Mesenchymal stem cell (in vitro differentiated cells and primary cell): ENCODE data around the gene DLST.

Experiments
- DNase-seq: peaks from one replicate; pipeline ENCODE4 v3.0.0-alpha.2; 2013
- H2AFZ ChIP-seq: one replicate; pipeline ENCODE4 v1.6.1; 2013; ENCODE audit warnings: low read depth, mild to moderate bottlenecking, control low read depth, inconsistent platforms, low read length, moderate library complexity
- H2AK5ac ChIP-seq: 2 replicates; pipeline ENCODE4 v1.6.1; 2013; ENCODE audit warnings: low read length, moderate library complexity, mild to moderate bottlenecking, inconsistent platforms; ENCODE audit not compliant: severe bottlenecking
- H2BK120ac ChIP-seq: one replicate; pipeline ENCODE4 v1.6.1; 2013; ENCODE audit warnings: low read depth, mild to moderate bottlenecking, inconsistent platforms, low read length, moderate library complexity
- H2BK12ac ChIP-seq, 2 experiments: one replicate each; pipeline ENCODE4 v1.6.1; 2013; ENCODE audit warnings: inconsistent platforms in 2 of 2, low read length in 2 of 2, mild to moderate bottlenecking in 2 of 2, moderate library complexity in 2 of 2, control low read depth in 1 of 2
- H2BK15ac ChIP-seq: one replicate; pipeline ENCODE4 v1.6.1; 2013; ENCODE audit warnings: mild to moderate bottlenecking, low read depth, inconsistent platforms; ENCODE audit not compliant: poor library complexity, severe bottlenecking
- H2BK5ac ChIP-seq: 2 replicates; pipeline ENCODE4 v1.6.1; 2013; ENCODE audit warnings: low read depth, mild to moderate bottlenecking, low read length, control low read depth, inconsistent platforms; ENCODE audit not compliant: poor library complexity, severe bottlenecking
- H3K14ac ChIP-seq, 2 experiments: one replicate each; pipeline ENCODE4 v1.6.1; 2013; ENCODE audit warnings: inconsistent platforms in 2 of 2, low read length in 2 of 2, control low read depth in 1 of 2, mild to moderate bottlenecking in 1 of 2, moderate library complexity in 1 of 2
- H3K18ac ChIP-seq, 2 experiments: one replicate each; pipeline ENCODE4 v1.6.1; 2013; ENCODE audit warnings: inconsistent platforms in 2 of 2, low read length in 2 of 2, control low read depth in 1 of 2, low read depth in 1 of 2, mild to moderate bottlenecking in 1 of 2
- H3K23ac ChIP-seq, 2 experiments: one replicate each; pipeline ENCODE4 v1.6.1; 2013; ENCODE audit warnings: inconsistent platforms in 2 of 2, low read length in 2 of 2, mild to moderate bottlenecking in 2 of 2, moderate library complexity in 2 of 2, control low read depth in 1 of 2
- H3K27ac ChIP-seq: 2 replicates; pipeline ENCODE4 v1.5.1; 2013; ENCODE audit warnings: mild to moderate bottlenecking, moderate library complexity, low read length, control low read depth, inconsistent platforms; ENCODE audit not compliant: poor library complexity, severe bottlenecking
- H3K27me3 ChIP-seq, 2 experiments: 2 replicates each; pipeline versions ENCODE4 v1.6.1 to v1.7.0; 2013; ENCODE audit warnings: low read length in 2 of 2, mild to moderate bottlenecking in 2 of 2, moderate library complexity in 2 of 2, control low read depth in 1 of 2, inconsistent platforms in 1 of 2; ENCODE audit not compliant: control insufficient read depth in 1 of 2, insufficient read depth in 1 of 2
- H3K36me3 ChIP-seq, 2 experiments: 2 replicates each; pipeline versions ENCODE4 v1.6.1 to v1.7.0; 2013; ENCODE audit warnings: low read length in 2 of 2, control low read depth in 1 of 2, inconsistent platforms in 1 of 2, low read depth in 1 of 2, mild to moderate bottlenecking in 1 of 2; ENCODE audit not compliant: insufficient read depth in 2 of 2, control insufficient read depth in 1 of 2
- H3K4ac ChIP-seq, 2 experiments: one replicate each; pipeline ENCODE4 v1.6.1; 2013; ENCODE audit warnings: inconsistent platforms in 2 of 2, low read length in 2 of 2, mild to moderate bottlenecking in 2 of 2, moderate library complexity in 2 of 2, control low read depth in 1 of 2, low read depth in 1 of 2
- H3K4me1 ChIP-seq: 2 replicates; pipeline ENCODE4 v1.6.1; 2013; ENCODE audit warnings: low read depth, low read length, control low read depth; ENCODE audit not compliant: control insufficient read depth, insufficient read depth
- H3K4me2 ChIP-seq: 2 replicates; pipeline ENCODE4 v1.6.1; 2013; ENCODE audit warnings: low read length, mild to moderate bottlenecking, inconsistent platforms; ENCODE audit not compliant: poor library complexity, severe bottlenecking
- H3K4me3 ChIP-seq, 2 experiments: 2 replicates each; pipeline versions ENCODE4 v1.5.1 to v1.7.0; 2013; ENCODE audit warnings: low read length in 2 of 2, mild to moderate bottlenecking in 2 of 2, control low read depth in 1 of 2, low read depth in 1 of 2; ENCODE audit not compliant: insufficient read depth in 1 of 2
- H3K79me1 ChIP-seq: replicated peaks from 2 replicates; pipeline ENCODE4 v1.6.1; 2013; ENCODE audit warnings: mild to moderate bottlenecking, control low read depth, low read length, inconsistent platforms; ENCODE audit not compliant: poor library complexity, severe bottlenecking
- H3K9ac ChIP-seq: 2 replicates; pipeline ENCODE4 v1.7.0; 2013; ENCODE audit warnings: mild to moderate bottlenecking, low read length, moderate library complexity
- H3K9me3 ChIP-seq: 2 replicates; pipeline ENCODE4 v1.7.0; 2013; ENCODE audit warnings: mild to moderate bottlenecking, low read length; ENCODE audit not compliant: control insufficient read depth
- H4K8ac ChIP-seq: one replicate; pipeline ENCODE4 v1.6.1; 2013; ENCODE audit warnings: inconsistent platforms, mild to moderate bottlenecking, low read length, moderate library complexity
- H4K91ac ChIP-seq: one replicate; pipeline ENCODE4 v1.6.1; 2013; ENCODE audit warnings: mild to moderate bottlenecking, low read length, inconsistent platforms
- WGBS: methylation state at CpG from one replicate; pipeline ENCODE4 v1.1.7; 2013; ENCODE audit warnings: mixed read lengths; 5-methylcytosine and 5-hydroxymethylcytosine counted together

The DLST gene

DNA sequence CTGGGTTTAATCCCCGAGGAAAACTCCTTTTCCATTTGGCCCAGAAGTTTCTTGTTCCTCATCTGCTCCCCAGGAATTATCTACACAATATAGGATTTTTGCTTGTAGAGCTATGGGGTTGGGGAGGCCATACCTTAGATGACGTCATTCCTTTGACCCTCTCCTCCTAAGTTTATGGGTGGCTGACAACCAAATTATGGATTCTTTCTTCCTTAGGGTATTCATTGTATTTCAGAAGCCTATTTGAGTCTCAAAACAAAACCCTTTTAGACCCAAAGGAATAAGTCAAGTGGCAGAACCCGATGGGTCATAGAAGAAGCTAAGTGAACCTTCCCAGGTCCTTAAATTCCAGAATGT is 20.0 kb upstream of the DLST start:
- no peak overlapping the region for H3K18ac ChIP-seq
- no peak overlapping the region for H3K4me2 ChIP-seq
- H3K9me3 ChIP-seq = no peaks in the 10 kb centered on the region
- H3K14ac ChIP-seq = no peak overlapping the region
- DNase-seq = no peak
- H3K79me1 ChIP-seq = no peaks in the 10 kb centered on the region
- no peak overlapping the region for H4K8ac ChIP-seq
- H3K9ac ChIP-seq = no peak overlapping the region
- H3K23ac ChIP-seq = no peak overlapping the region
- 97% methylated on average over 1 of the region's 3 CpGs for WGBS
- H3K4me1 ChIP-seq = peaks cover 1% of the 10 kb centered on the region
- no peak overlapping the region for H3K27ac ChIP-seq
- no peak overlapping the region for H4K91ac ChIP-seq
- H2BK5ac ChIP-seq = no peak overlapping the region
- H3K4me3 ChIP-seq = no peak overlapping the region
- no peaks in the 10 kb centered on the region for H3K36me3 ChIP-seq
- H2BK120ac ChIP-seq = no peak overlapping the region
- H2AFZ ChIP-seq = no peak overlapping the region
- H2BK12ac ChIP-seq = no peak overlapping the region
- H2AK5ac ChIP-seq = no peak overlapping the region
- H2BK15ac ChIP-seq = no peak overlapping the region
- no peak overlapping the region for H3K4ac ChIP-seq
- peaks cover 2 to 18% of the 10 kb centered on the region in 2 experiments for H3K27me3 ChIP-seq

DNA sequence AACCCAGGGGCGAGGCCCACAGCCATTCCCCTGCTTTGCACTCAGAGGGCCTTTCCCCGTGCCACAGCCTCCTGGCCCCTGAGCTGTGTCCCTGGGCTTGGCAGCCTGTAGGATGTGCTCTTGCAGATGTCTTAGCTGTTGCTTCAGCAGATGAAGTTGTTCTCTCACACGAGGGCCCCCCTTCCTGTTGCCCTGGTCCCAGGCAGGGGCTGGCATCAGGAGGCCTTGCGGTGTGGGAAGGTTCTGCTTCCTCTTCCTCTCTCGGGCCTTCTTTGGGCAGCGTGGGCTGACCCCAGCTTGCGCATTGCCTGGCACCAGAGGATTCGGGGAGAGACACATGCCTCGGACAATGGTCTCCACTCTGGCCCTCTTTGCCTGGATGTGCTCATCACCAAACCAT is 18.4 kb upstream of the DLST start:
- DNase-seq = no peak
- H3K27ac ChIP-seq = no peak overlapping the region
- no peak overlapping the region for H2BK120ac ChIP-seq
- no peak overlapping the region for H3K4ac ChIP-seq
- H3K4me2 ChIP-seq = no peak overlapping the region
- H3K4me1 ChIP-seq = peaks cover 1% of the 10 kb centered on the region
- H3K14ac ChIP-seq = no peak overlapping the region
- no peak overlapping the region for H2BK12ac ChIP-seq
- H3K9ac ChIP-seq = no peak overlapping the region
- 88% methylated on average over 9 of the region's 9 CpGs for WGBS
- H3K27me3 ChIP-seq = peaks cover 2 to 29% of the 10 kb centered on the region in 2 experiments
- H4K8ac ChIP-seq = no peak overlapping the region
- no peak overlapping the region for H3K4me3 ChIP-seq
- H3K79me1 ChIP-seq = no peaks in the 10 kb centered on the region
- H2BK5ac ChIP-seq = no peak overlapping the region
- H2BK15ac ChIP-seq = no peak overlapping the region
- H2AK5ac ChIP-seq = no peak overlapping the region
- H3K23ac ChIP-seq = no peak overlapping the region
- no peaks in the 10 kb centered on the region for H3K9me3 ChIP-seq
- no peaks in the 10 kb centered on the region for H3K36me3 ChIP-seq
- no peak overlapping the region for H2AFZ ChIP-seq
- no peak overlapping the region for H3K18ac ChIP-seq
- no peak overlapping the region for H4K91ac ChIP-seq

DNA sequence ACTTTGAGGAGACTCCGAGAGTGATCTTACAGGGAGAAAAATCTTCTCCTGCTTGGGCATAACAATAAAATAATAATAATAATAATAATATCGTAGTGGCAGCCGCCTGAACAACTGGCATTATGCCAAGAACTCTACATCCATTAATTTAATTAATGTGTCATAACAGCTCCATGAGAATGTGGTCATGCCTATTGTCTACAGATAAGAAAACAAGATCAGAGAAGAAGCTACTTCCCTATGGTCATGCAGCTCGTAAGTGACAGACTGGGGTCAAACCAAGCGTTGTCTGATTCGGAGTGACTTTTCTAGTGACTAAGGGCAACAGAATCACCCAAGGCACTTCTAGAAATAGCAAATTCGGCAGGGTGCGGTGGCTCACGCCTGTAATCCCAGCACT is 17.5 kb upstream of the DLST start:
- Histone ChIP-seq H3K79me1 (no peaks in the 10 kb centered on the region), H3K27ac (no peak overlapping the region), H3K9me3 (no peaks in the 10 kb centered on the region), H3K4me2 (no peak overlapping the region), H2BK5ac (no peak overlapping the region), H2AFZ (no peak overlapping the region), H3K27me3 (peaks cover 2 to 29% of the 10 kb centered on the region in 2 experiments), H2BK120ac (no peak overlapping the region), H3K9ac (no peak overlapping the region), H4K91ac (no peak overlapping the region), H3K4me1 (peaks cover 1% of the 10 kb centered on the region), H3K14ac (no peak overlapping the region), H3K4ac (no peak overlapping the region), H3K23ac (no peak overlapping the region), H2BK12ac (no peak overlapping the region), H3K4me3 (no peak overlapping the region), H2AK5ac (no peak overlapping the region), H3K36me3 (no peaks in the 10 kb centered on the region), H2BK15ac (no peak overlapping the region), H4K8ac (no peak overlapping the region), H3K18ac (no peak overlapping the region)
- WGBS = 95% methylated on average over 6 of the region's 9 CpGs
- no peak for DNase-seq

DNA sequence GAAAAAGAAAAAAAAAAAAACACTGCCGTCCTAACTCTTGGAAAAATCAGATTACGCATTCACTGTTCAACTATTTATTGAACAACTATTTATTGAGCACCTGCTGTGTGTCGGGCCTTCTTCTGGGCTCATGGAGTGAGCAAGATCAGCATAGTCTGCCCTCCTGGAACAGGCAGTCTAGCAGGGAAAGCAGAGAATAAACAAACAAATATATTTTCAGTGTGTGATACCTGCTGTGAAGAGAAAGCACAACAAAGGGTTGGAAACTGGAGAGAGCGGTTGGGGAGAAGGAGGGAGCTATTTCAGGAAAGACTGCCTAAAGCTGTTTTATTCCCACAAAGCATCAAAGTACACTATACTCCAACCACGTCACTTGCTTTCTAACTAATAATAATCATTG is 16.6 kb upstream of the DLST start:
- H3K14ac ChIP-seq = no peak overlapping the region
- no peaks in the 10 kb centered on the region for H3K36me3 ChIP-seq
- no peak overlapping the region for H3K9ac ChIP-seq
- no peak overlapping the region for H2AK5ac ChIP-seq
- 85% methylated on average over 3 of the region's 5 CpGs for WGBS
- no peak overlapping the region for H2BK12ac ChIP-seq
- no peak for DNase-seq
- no peak overlapping the region for H3K4me2 ChIP-seq
- H2BK120ac ChIP-seq = no peak overlapping the region
- H2BK5ac ChIP-seq = no peak overlapping the region
- H2BK15ac ChIP-seq = no peak overlapping the region
- no peak overlapping the region for H3K4ac ChIP-seq
- no peak overlapping the region for H3K23ac ChIP-seq
- H2AFZ ChIP-seq = no peak overlapping the region
- no peak overlapping the region for H3K27ac ChIP-seq
- peaks cover 1% of the 10 kb centered on the region for H3K4me1 ChIP-seq
- H3K79me1 ChIP-seq = no peaks in the 10 kb centered on the region
- peaks cover 2 to 29% of the 10 kb centered on the region in 2 experiments for H3K27me3 ChIP-seq
- no peaks in the 10 kb centered on the region for H3K9me3 ChIP-seq
- H3K4me3 ChIP-seq = no peak overlapping the region
- H4K8ac ChIP-seq = no peak overlapping the region
- H4K91ac ChIP-seq = no peak overlapping the region
- H3K18ac ChIP-seq = no peak overlapping the region
